Spleen (tissue), 11 donors: ENCODE data around the gene CD47. TPM values are rescaled to one million over a fixed set of nuclear protein-coding genes. Genes with fewer than 3 reads are reported as not detected.

Experiments used
- DNase-seq: peaks from one replicate; pipeline ENCODE4 v3.0.0-alpha.2; 2020
- H3K27ac ChIP-seq, 8 donors: fragments of 200-600 bp; sonication (generic) in 7 of 8; 1 replicate in 4 of 8; 2 replicates in 4 of 8; pipeline versions ENCODE4 v1.5.0 to v1.8.0; 2016 to 2021; ENCODE audit warnings: inconsistent platforms in 4 of 8, mild to moderate bottlenecking in 4 of 8, moderate library complexity in 1 of 8
- H3K27me3 ChIP-seq, 7 donors: fragments of 200-600 bp; sonication (generic) in 6 of 7; replicated peaks in 1 of 7; 1 replicate in 4 of 7; 2 replicates in 3 of 7; pipeline versions ENCODE4 v1.5.0 to v1.8.0; 2016 to 2021; ENCODE audit warnings: inconsistent platforms in 3 of 7, mild to moderate bottlenecking in 1 of 7
- H3K36me3 ChIP-seq, 6 donors: fragments of 200-600 bp; sonication (generic) in 5 of 6; 1 replicate in 4 of 6; 2 replicates in 2 of 6; pipeline versions ENCODE4 v1.5.0 to v1.8.0; 2016 to 2021; ENCODE audit warnings: inconsistent platforms in 2 of 6
- H3K4me1 ChIP-seq, 6 donors: fragments of 200-600 bp; sonication (generic) in 5 of 6; 1 replicate in 3 of 6; 2 replicates in 3 of 6; pipeline versions ENCODE4 v1.5.0 to v1.8.0; 2016 to 2021; ENCODE audit warnings: inconsistent platforms in 3 of 6
- H3K4me3 ChIP-seq, 8 donors: fragments of 200-600 bp; sonication (generic) in 7 of 8; 1 replicate in 4 of 8; 2 replicates in 4 of 8; pipeline versions ENCODE4 v1.5.0 to v1.8.0; 2016 to 2021; ENCODE audit warnings: inconsistent platforms in 4 of 8, mild to moderate bottlenecking in 4 of 8, moderate library complexity in 2 of 8
- H3K9me3 ChIP-seq, 8 donors: fragments of 200-600 bp; sonication (generic) in 7 of 8; 1 replicate in 4 of 8; 2 replicates in 4 of 8; pipeline versions ENCODE4 v1.5.0 to v1.8.0; 2016 to 2021; ENCODE audit warnings: inconsistent platforms in 4 of 8
- POLR2A ChIP-seq, 3 donors: fragments of 450-650 bp; IDR thresholded peaks; one replicate each; pipeline ENCODE4 v1.5.1; 2017; ENCODE audit warnings: antibody characterized with exemption in 3 of 3, mild to moderate bottlenecking in 1 of 3
- POLR2AphosphoS5 ChIP-seq, 3 donors: sonication (generic); formaldehyde crosslinking; IDR thresholded peaks; one replicate each; pipeline ENCODE4 v1.5.1; 2017; ENCODE audit warnings: antibody characterized with exemption in 3 of 3
- WGBS, 5 donors: extraction: QIAGEN DNeasy Blood & Tissue Kit in 3 of 5; methylation state at CpG; one replicate each; pipeline versions ENCODE4 v1.1.5 to v1.1.7; 2013 to 2018; 5-methylcytosine and 5-hydroxymethylcytosine counted together
- intact Hi-C: fragments of 100-400 bp; cut with DNase I; formaldehyde crosslinking; loops from one replicate; pipeline ENCODE4 v1.15.0; 2023; ENCODE audit warnings: low total_unique reads
- polyA plus RNA-seq, 3 donors: library from polyadenylated mRNA; stranded (reverse); fragments of 200-250 nt; gene quantifications; one replicate each; pipeline ENCODE4 v1.2.1, GENCODE V29; 2013
- total RNA-seq, 7 donors: library from RNA; depleted of rRNA in 3 of 7; stranded (reverse); fragments of >200 nt in 3 of 7; fragmentation: NEBNext Ultra II Directional in 4 of 7; extraction: Animal tissue kit (Norgen Biotek cat#: 25700) in 4 of 7; gene quantifications; one replicate each; pipeline versions ENCODE4 v1.1.0 to v1.2.1, GENCODE V29; 2016 to 2021
- TF ChIP-seq, protein P1 (sequence below), 11 experiments: fragments of 200-600 bp in 7 of 11; fragments of 450-650 bp in 4 of 11; sonication (generic) in 4 of 11; IDR thresholded peaks in 8 of 11; conservative IDR thresholded peaks in 3 of 11; 1 replicate in 7 of 11; 2 replicates in 4 of 11; pipeline versions ENCODE4 v1.4.0 to v1.8.0; 2016 to 2021; ENCODE audit warnings: antibody characterized with exemption in 11 of 11, inconsistent platforms in 4 of 11, mild to moderate bottlenecking in 1 of 11
- donor health status: healthy with polysubstance abuse.
- donor health status: DM: no; HTN: no; CAD: no; lungs with moderate emphysema.
- donor health status: DM: no; HTN: no; CAD: no.
- donor health status: Bipolar disorder and iron deficiency.
- donor health status: healthy.
- donor health status: DM: no; HTN: no; CAD: no.
- donor health status: DM: yes; HTN: yes; CAD: no.

CD47 gene
- total and polyA plus RNA-seq, 10 donors = 48.2 to 156 (median 125) TPM

- Histone ChIP-seq H3K27me3 (no peaks in the 10 kb centered on the region), H3K4me3 (no peak overlapping the region), H3K9me3 (no peaks in the 10 kb centered on the region), H3K4me1 (peaks cover 2 to 61% (median 20%) of the 10 kb centered on the region in 6 donors), H3K36me3 (peaks cover 2 to 77% (median 35%) of the 10 kb centered on the region in 6 donors), H3K27ac (no peak overlapping the region)
- WGBS, 5 donors = 84 to 92% (median 89%) methylated on average over 3 of the region's 3 CpGs
- TF ChIP-seq, protein P1, sequence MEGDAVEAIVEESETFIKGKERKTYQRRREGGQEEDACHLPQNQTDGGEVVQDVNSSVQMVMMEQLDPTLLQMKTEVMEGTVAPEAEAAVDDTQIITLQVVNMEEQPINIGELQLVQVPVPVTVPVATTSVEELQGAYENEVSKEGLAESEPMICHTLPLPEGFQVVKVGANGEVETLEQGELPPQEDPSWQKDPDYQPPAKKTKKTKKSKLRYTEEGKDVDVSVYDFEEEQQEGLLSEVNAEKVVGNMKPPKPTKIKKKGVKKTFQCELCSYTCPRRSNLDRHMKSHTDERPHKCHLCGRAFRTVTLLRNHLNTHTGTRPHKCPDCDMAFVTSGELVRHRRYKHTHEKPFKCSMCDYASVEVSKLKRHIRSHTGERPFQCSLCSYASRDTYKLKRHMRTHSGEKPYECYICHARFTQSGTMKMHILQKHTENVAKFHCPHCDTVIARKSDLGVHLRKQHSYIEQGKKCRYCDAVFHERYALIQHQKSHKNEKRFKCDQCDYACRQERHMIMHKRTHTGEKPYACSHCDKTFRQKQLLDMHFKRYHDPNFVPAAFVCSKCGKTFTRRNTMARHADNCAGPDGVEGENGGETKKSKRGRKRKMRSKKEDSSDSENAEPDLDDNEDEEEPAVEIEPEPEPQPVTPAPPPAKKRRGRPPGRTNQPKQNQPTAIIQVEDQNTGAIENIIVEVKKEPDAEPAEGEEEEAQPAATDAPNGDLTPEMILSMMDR (IDR thresholded peaks at IDR 0.05 in 8 of 11, conservative IDR thresholded peaks at IDR 0.05 in 3 of 11) = no peak
- TF ChIP-seq POLR2A (IDR thresholded peaks at IDR 0.05) = no peak
- no peak for TF ChIP-seq POLR2AphosphoS5 (IDR thresholded peaks at IDR 0.05)
- intact Hi-C loops = no loop called here
- no peak for DNase-seq
These were observed 30.5 kb downstream of the CD47 start for GRCh38 chr3:108060331-108060730.

DNA sequence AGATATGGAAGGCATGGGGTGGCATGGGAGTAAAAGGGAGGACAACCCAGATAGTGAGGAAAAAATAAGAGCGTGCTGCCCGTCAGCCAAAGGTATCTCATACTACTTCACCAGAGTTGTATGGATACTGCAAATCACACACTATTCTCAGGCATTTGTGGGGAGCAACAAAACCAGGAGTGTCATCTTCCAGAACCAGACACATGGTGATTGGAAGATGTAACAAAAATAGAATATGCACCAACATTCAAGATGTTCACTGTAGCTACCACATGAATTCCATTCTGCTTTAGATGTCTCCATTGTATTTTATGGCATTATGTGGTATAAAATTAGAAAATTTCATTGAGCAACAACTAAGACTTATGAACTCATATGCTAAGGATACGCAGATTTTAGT is 34.9 kb downstream of the CD47 start:
- Histone ChIP-seq H3K4me1 (peaks cover 7 to 49% (median 10%) of the 10 kb centered on the region in 6 donors), H3K27me3 (no peaks in the 10 kb centered on the region), H3K27ac (no peak overlapping the region), H3K36me3 (peaks cover 2 to 100% (median 59%) of the 10 kb centered on the region in 6 donors), H3K9me3 (no peaks in the 10 kb centered on the region), H3K4me3 (no peak overlapping the region)
- TF ChIP-seq, protein P1 (IDR thresholded peaks at IDR 0.05 in 8 of 11, conservative IDR thresholded peaks at IDR 0.05 in 3 of 11) = no peak
- TF ChIP-seq POLR2A (IDR thresholded peaks at IDR 0.05) = no peak
- no peak for TF ChIP-seq POLR2AphosphoS5 (IDR thresholded peaks at IDR 0.05)
- WGBS, 5 donors = 94 to 99% (median 97%) methylated on average over 3 of the region's 3 CpGs
- intact Hi-C loops = no loop called here
- DNase-seq = no peak

DNA sequence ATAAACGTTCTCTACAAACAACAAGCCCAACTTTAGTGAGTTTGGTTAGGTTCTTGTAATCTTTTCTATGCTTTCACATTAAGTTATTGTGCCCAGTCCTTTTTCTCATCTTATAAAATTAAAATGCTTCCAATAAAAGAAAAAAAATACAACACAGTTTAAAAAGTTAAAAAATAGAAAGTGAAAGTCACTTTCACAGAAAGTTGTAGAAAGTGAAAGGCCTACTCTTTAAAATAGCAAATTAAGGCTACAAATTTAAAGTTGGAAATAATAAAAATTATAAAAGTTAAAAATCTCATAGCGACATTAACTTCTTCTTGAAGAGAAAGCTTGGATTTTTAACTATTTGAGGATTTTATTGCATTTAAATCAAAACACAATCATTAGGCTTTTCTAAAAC is 35.9 kb downstream of the CD47 start:
- peaks cover 7 to 40% (median 10%) of the 10 kb centered on the region in 6 donors for H3K4me1 ChIP-seq
- H3K36me3 ChIP-seq = peaks cover 2 to 100% (median 61%) of the 10 kb centered on the region in 6 donors

GRCh38 chr3:108053483-108053882 is 37.3 kb downstream of the CD47 start:
- H3K27me3 ChIP-seq = no peaks in the 10 kb centered on the region
- TF ChIP-seq, protein P1 (IDR thresholded peaks at IDR 0.05 in 8 of 11, conservative IDR thresholded peaks at IDR 0.05 in 3 of 11) = no peak
- TF ChIP-seq POLR2A (IDR thresholded peaks at IDR 0.05) = no peak
- no peak for TF ChIP-seq POLR2AphosphoS5 (IDR thresholded peaks at IDR 0.05)
- 86 to 97% (median 95%) methylated on average over 2 of the region's 2 CpGs for WGBS, 5 donors
- peaks cover 7 to 40% (median 10%) of the 10 kb centered on the region in 6 donors for H3K4me1 ChIP-seq
- H3K36me3 ChIP-seq = peaks cover 2 to 100% (median 60%) of the 10 kb centered on the region in 6 donors
- no peak overlapping the region for H3K4me3 ChIP-seq
- H3K27ac ChIP-seq = no peak overlapping the region
- DNase-seq = no peak
- no peaks in the 10 kb centered on the region for H3K9me3 ChIP-seq
- intact Hi-C loops = no loop called here

More for the DNA sequence above, 35.9 kb downstream of the CD47 start:
- H3K4me3 ChIP-seq = no peak overlapping the region
- H3K27me3 ChIP-seq = no peaks in the 10 kb centered on the region
- no peak for DNase-seq
- no peak overlapping the region for H3K27ac ChIP-seq
- TF ChIP-seq POLR2A (IDR thresholded peaks at IDR 0.05) (no peak), POLR2AphosphoS5 (IDR thresholded peaks at IDR 0.05) (no peak)
- TF ChIP-seq, protein P1 (IDR thresholded peaks at IDR 0.05 in 8 of 11, conservative IDR thresholded peaks at IDR 0.05 in 3 of 11) = no peak
- H3K9me3 ChIP-seq = no peaks in the 10 kb centered on the region
- 83 to 95% (median 89%) methylated on average over 2 of the region's 2 CpGs for WGBS, 5 donors
- intact Hi-C loops = no loop called here
